NCI-H1092 (cell line): ENCODE results near the gene OTUD5.
A peak's percentile ranks its signal among the peaks of the same experiment; 100 is the strongest.

Source experiments
- DNase-seq: peaks from one replicate; lab custom pipeline; 2025; lab: John Stamatoyannopoulos, UW

OTUD5 gene

GRCh38 chrX:48972220-48973164, 15.1 kb upstream of the OTUD5 start:
- peak; percentile 7 for DNase-seq

- peak; percentile 47 for DNase-seq
Observed at GRCh38 chrX:48971249-48972219, 14.1 kb upstream of the OTUD5 start, which contains the start of gene KCND1. KCND1 (minus strand) TSS chrX:48971844; CDS start chrX:48970271, 1,573 bp downstream.

- no peak for DNase-seq
Observed at GRCh38 chrX:48969471-48969870, 12.1 kb upstream of the OTUD5 start.

GRCh38 chrX:48968377-48968776, 11.0 kb upstream of the OTUD5 start:
- no peak for DNase-seq

- no peak for DNase-seq
Observed at GRCh38 chrX:48966796-48967579, 9.6 kb upstream of the OTUD5 start.

DNA sequence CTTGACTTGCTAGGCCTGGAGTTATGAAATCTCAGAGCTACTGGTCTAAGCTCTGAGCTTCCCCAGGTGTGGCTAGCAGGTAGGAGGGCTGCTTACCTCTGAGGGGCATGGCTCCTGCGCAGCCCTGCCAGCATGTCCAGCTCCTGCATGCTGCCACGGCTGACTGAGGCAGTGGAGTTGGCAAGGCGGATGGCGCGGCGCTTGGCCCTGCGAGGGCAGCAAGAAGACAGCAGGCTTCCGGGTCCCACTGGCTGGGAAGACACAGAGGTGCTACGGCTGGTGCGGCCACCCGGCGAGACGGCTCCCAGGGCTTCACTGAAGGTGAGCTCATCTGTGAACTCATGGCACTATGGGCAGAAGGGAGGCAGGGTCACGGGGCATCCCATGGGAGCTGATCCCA, 8.6 kb upstream of the OTUD5 start:
- DNase-seq, result no peak

DNA sequence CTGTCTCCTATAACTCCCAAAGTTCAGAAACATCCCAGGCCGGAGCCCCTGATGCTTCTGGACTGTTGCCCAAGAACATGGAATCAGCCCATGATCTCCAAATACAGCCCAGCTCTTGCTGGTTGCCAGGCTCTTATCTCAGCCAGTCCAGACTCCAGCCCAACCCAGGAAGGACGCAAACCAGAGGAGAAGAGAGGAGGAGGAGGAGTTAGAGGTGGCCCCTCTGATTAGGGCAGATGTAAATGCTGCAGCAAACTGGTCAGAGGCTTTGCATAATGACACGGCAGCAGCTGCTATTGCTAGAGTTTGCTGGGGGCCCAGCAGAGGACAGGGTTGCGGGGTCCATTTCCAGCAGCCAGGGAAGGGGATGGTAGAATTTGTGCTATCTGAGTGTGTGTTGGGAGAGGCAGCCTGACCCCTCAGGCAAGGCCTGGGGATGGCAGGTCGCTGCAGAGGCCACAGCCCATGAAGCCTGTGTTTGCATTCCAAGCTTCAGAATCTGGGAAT, 4.2 kb upstream of the OTUD5 start:
- DNase-seq, result no peak

GRCh38 chrX:48960291-48960690, 2.9 kb upstream of the OTUD5 start:
- no peak for DNase-seq

DNA sequence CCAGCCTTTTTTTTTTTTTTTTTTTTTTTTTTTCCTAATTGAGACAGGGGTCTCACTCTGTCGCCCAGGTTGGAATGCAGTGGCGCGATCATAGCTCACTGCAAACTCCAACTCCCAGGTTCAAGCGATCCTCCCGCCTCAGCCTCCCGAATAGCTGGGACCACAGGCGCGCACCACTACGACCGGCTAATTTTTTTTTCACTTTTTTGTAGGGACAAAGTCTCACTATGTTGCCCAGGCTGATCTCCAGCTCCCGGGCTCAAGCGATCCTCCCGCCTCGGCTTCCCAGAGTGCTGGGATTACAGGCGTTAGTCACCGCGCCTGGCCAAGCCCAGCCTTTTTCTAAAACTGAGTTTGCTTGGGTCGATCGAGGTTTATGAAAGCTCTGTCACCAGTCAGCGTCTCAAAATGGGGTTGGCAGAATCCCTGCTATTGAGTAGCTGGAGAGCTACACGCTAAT, 1.3 kb upstream of the OTUD5 start:
- no peak for DNase-seq

DNA sequence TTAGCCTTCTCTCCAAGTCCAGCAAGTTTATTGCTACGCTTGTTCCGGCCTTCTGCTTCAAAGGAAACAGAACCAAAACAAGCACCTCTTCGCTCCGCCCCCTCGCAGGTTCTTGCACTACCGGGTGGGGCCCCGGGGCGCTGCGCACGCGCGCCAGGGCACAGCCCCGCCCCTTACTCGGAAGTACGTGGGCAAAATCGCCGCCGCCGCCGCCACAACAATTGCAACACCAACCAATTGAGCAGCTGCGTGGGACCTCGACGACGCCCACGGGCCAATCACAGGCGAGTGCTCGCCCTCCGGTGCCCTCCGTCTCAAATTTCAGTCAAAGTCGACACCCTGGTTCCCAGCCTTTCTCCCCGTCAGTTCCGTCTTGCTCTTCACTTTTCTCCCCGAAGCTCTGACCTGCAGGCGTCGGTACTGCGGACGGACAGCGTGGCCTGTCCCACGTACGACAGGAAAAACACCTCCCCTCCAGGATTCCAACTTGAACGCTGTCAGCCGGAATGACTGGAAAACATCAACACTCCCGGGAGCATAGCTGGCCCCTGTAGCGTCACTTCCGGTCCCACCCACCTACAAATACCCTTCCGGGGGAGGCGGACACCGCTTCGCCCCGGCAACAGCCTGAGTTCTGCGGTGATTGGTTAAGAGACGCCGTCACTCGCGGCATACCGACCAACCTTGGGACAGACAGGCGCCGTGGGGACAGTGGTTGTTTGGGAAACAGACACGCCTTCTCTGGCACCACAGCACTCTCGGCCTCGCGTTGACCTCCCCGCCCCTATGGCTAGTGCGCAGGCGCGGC, 624 bp upstream of the OTUD5 start:
- DNase-seq, result peak; percentile 98

- no peak for DNase-seq
Observed at GRCh38 chrX:48956728-48957414, 536 bp downstream of the OTUD5 start.

GRCh38 chrX:48948589-48948988, 8.8 kb downstream of the OTUD5 start:
- DNase-seq, result no peak

- peak; percentile 0 for DNase-seq
Observed at GRCh38 chrX:48945517-48946348, 11.7 kb downstream of the OTUD5 start.

DNA sequence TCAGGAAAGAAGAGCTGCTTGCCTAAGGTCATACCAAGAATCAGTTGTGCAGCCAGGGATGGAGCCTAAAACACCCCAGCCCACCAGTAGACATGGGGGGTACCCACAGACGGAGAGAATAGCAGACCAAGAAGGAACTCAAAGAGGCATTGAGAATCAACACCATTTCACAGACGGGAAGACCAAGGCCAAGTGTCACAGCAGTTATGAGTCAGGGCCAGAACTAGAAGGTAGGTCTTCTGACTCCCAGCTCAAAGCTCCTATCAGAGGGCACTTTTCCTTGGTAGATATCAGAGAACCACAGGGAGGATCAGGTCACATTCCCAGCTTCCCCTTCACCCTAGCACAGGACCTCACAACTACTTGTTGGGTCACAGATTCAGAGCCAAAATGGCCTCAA, 14.5 kb downstream of the OTUD5 start:
- no peak for DNase-seq

GRCh38 chrX:48940404-48940955, 16.9 kb downstream of the OTUD5 start:
- DNase-seq, result no peak

- no peak for DNase-seq
Observed at GRCh38 chrX:48939524-48940228, 17.7 kb downstream of the OTUD5 start.

GRCh38 chrX:48938721-48939425, 18.5 kb downstream of the OTUD5 start:
- DNase-seq, result no peak
